Adrenal gland (tissue), 12 donors: ENCODE data around the gene PLPP1. TPM values are rescaled to one million over a fixed set of nuclear protein-coding genes. Genes with fewer than 3 reads are reported as not detected.

Source experiments
- DNase-seq, 7 donors: peaks; one replicate each; pipeline ENCODE4 v3.0.0-alpha.2; 2019 to 2020
- H3K27ac ChIP-seq, 5 donors: fragments of 200-600 bp; sonication (generic) in 4 of 5; 1 replicate in 3 of 5; 2 replicates in 2 of 5; pipeline versions ENCODE4 v1.5.1 to v1.8.0; 2016 to 2020; ENCODE audit warnings: mild to moderate bottlenecking in 1 of 5
- H3K27me3 ChIP-seq: fragments of 200-600 bp; 2 replicates; pipeline ENCODE4 v1.8.0; 2021
- H3K36me3 ChIP-seq, 2 donors: fragments of 200-600 bp; replicated peaks in 1 of 2; 1 replicate in 1 of 2; 2 replicates in 1 of 2; pipeline versions ENCODE4 v1.5.1 to v1.8.0; 2018 to 2022
- H3K4me1 ChIP-seq, 2 donors: fragments of 200-600 bp; replicated peaks in 1 of 2; 1 replicate in 1 of 2; 2 replicates in 1 of 2; pipeline versions ENCODE4 v1.5.1 to v1.8.0; 2018 to 2021
- H3K4me3 ChIP-seq, 4 donors: fragments of 200-600 bp; sonication (generic) in 3 of 4; one replicate each; pipeline ENCODE4 v1.5.1; 2016 to 2018
- H3K9me3 ChIP-seq, 3 donors: fragments of 200-600 bp; sonication (generic) in 1 of 3; replicated peaks in 1 of 3; 1 replicate in 2 of 3; 2 replicates in 1 of 3; pipeline versions ENCODE4 v1.5.1 to v1.8.0; 2016 to 2021
- CTCF ChIP-seq, 6 experiments: fragments of 450-650 bp in 4 of 6; fragments of 200-600 bp in 2 of 6; sonication (generic) in 1 of 6; IDR thresholded peaks; 1 replicate in 5 of 6; 2 replicates in 1 of 6; pipeline versions ENCODE4 v1.5.1 to v1.8.0; 2016 to 2021; ENCODE audit warnings: antibody characterized with exemption in 6 of 6, mild to moderate bottlenecking in 2 of 6, moderate library complexity in 1 of 6
- POLR2A ChIP-seq, 2 donors: fragments of 450-650 bp; IDR thresholded peaks; one replicate each; pipeline ENCODE4 v1.6.1; 2017; ENCODE audit warnings: antibody characterized with exemption in 2 of 2, mild to moderate bottlenecking in 2 of 2, moderate library complexity in 1 of 2
- WGBS, 4 donors: extraction: QIAGEN DNeasy Blood & Tissue Kit in 2 of 4; methylation state at CpG; one replicate each; pipeline versions ENCODE4 v1.1.5 to v1.1.7; 2013 to 2017; 5-methylcytosine and 5-hydroxymethylcytosine counted together
- intact Hi-C, 2 donors: fragments of 100-400 bp; cut with DNase I; formaldehyde crosslinking; loops; one replicate each; pipeline versions ENCODE4 v1.14.1 to v1.15.0; 2022 to 2023
- polyA plus RNA-seq, 3 donors: library from polyadenylated mRNA; stranded (reverse); fragments of 200-250 nt in 2 of 3; fragments of 350-450 nt in 1 of 3; fragmentation: Illumina TruSeq in 1 of 3; extraction: RNeasy Lipid Tissue Mini Kit (QIAGEN cat#74804) in 1 of 3; gene quantifications; one replicate each; pipeline ENCODE4 v1.2.3, GENCODE V29; 2013 to 2014
- total RNA-seq, 9 donors: library from RNA; depleted of rRNA in 4 of 9; stranded (reverse); fragments of >200 nt in 4 of 9; fragments of 120-200 nt in 1 of 9; fragmentation: NEBNext Ultra II Directional in 1 of 9; extraction: Animal tissue kit (Norgen Biotek cat#: 25700) in 1 of 9; gene quantifications; one replicate each; pipeline versions ENCODE4 v1.1.0 to v1.2.4, GENCODE V29; 2013 to 2023
- donor health status: healthy with polysubstance abuse.
- donor health status: Bipolar disorder and iron deficiency.
- donor health status: DM: yes; HTN: yes; CAD: no.
- donor health status: DM: no; HTN: no; CAD: no.
- donor health status: DM: no; HTN: no; CAD: no.
- donor health status: DM: yes; HTN: yes; CAD: no.

PLPP1 gene
- total and polyA plus RNA-seq, 12 donors: 55.2 to 716 (median 124) TPM

GRCh38 chr5:55441107-55441771, 93.5 kb downstream of the PLPP1 start:
- peaks cover 18 to 37% of the 10 kb centered on the region in 2 donors for H3K4me1 ChIP-seq
- 71 to 88% (median 84%) methylated on average over 3 of the region's 3 CpGs for WGBS, 4 donors
- no peak for DNase-seq
- no peak for TF ChIP-seq CTCF (IDR thresholded peaks at IDR 0.05)
- TF ChIP-seq POLR2A (IDR thresholded peaks at IDR 0.05): no peak
- no peaks in the 10 kb centered on the region for H3K27me3 ChIP-seq
- intact Hi-C loops: no loop called here
- H3K27ac ChIP-seq: peak overlapping the region in 2 of 5 donors; percentile 32 to 81
- H3K9me3 ChIP-seq: no peaks in the 10 kb centered on the region
- H3K4me3 ChIP-seq: no peak overlapping the region
- peaks cover 0 to 5% of the 10 kb centered on the region in 2 donors for H3K36me3 ChIP-seq

GRCh38 chr5:55440188-55440646, 94.5 kb downstream of the PLPP1 start:
- TF ChIP-seq POLR2A (IDR thresholded peaks at IDR 0.05) (no peak), CTCF (IDR thresholded peaks at IDR 0.05) (no peak)
- 65 to 74% (median 70%) methylated on average over 6 of the region's 6 CpGs for WGBS, 4 donors
- Histone ChIP-seq H3K27ac (peak overlapping the region in 4 of 5 donors; percentile 3 to 90 (median 79)), H3K27me3 (no peaks in the 10 kb centered on the region), H3K4me3 (no peak overlapping the region), H3K36me3 (peaks cover 0 to 5% of the 10 kb centered on the region in 2 donors), H3K9me3 (no peaks in the 10 kb centered on the region), H3K4me1 (peaks cover 18 to 37% of the 10 kb centered on the region in 2 donors)
- intact Hi-C loops: no loop called here
- DNase-seq: no peak

- TF ChIP-seq POLR2A (IDR thresholded peaks at IDR 0.05) (no peak), CTCF (IDR thresholded peaks at IDR 0.05) (no peak)
- intact Hi-C loops: no loop called here
These were observed 95.8 kb downstream of the PLPP1 start for GRCh38 chr5:55438998-55439397.

GRCh38 chr5:55437859-55438206, 96.9 kb downstream of the PLPP1 start:
- no peak overlapping the region for H3K4me3 ChIP-seq
- H3K27ac ChIP-seq: peak overlapping the region; percentile 62 to 90 (median 77)

More at GRCh38 chr5:55438998-55439397, 95.8 kb downstream of the PLPP1 start:
- Histone ChIP-seq H3K4me3 (no peak overlapping the region), H3K4me1 (peaks cover 18 to 37% of the 10 kb centered on the region in 2 donors), H3K9me3 (no peaks in the 10 kb centered on the region), H3K27me3 (no peaks in the 10 kb centered on the region), H3K36me3 (peaks cover 0 to 5% of the 10 kb centered on the region in 2 donors), H3K27ac (peak overlapping the region; percentile 26 to 90 (median 77))
- DNase-seq: peak in 5 of 7 donors; percentile 16 to 76 (median 28)
- 66 to 77% (median 71%) methylated on average over 4 of the region's 4 CpGs for WGBS, 4 donors

More at GRCh38 chr5:55437859-55438206, 96.9 kb downstream of the PLPP1 start:
- no peaks in the 10 kb centered on the region for H3K27me3 ChIP-seq
- H3K36me3 ChIP-seq: peaks cover 0 to 5% of the 10 kb centered on the region in 2 donors
- TF ChIP-seq CTCF (IDR thresholded peaks at IDR 0.05) (no peak), POLR2A (IDR thresholded peaks at IDR 0.05) (no peak)
- intact Hi-C loops: no loop called here
- DNase-seq: no peak
- 79 to 93% (median 89%) methylated on average over 2 of the region's 2 CpGs for WGBS, 4 donors
- H3K9me3 ChIP-seq: no peaks in the 10 kb centered on the region
- H3K4me1 ChIP-seq: peaks cover 18 to 37% of the 10 kb centered on the region in 2 donors
